ENCODE results near the gene FAM53B.

FAM53B gene

GRCh38 chr10:124741922-124742412, 2.2 kb downstream of the FAM53B start:
- no peak for DNase-seq

GRCh38 chr10:124741281-124741921, 2.8 kb downstream of the FAM53B start:
- peak; percentile 74 for DNase-seq

GRCh38 chr10:124740369-124741280, 3.6 kb downstream of the FAM53B start:
- DNase-seq = no peak

GRCh38 chr10:124739986-124740368, 4.2 kb downstream of the FAM53B start:
- DNase-seq = no peak

- DNase-seq = no peak
These were observed 4.9 kb downstream of the FAM53B start for GRCh38 chr10:124739119-124739921.

- no peak for DNase-seq
These were observed 5.7 kb downstream of the FAM53B start for GRCh38 chr10:124738441-124738840.

GRCh38 chr10:124737708-124738107, 6.5 kb downstream of the FAM53B start:
- DNase-seq = no peak

- no peak for DNase-seq
These were observed 7.0 kb downstream of the FAM53B start for GRCh38 chr10:124737221-124737620.

- no peak for DNase-seq
These were observed 7.6 kb downstream of the FAM53B start for GRCh38 chr10:124736491-124737136.

- DNase-seq = no peak
These were observed 8.5 kb downstream of the FAM53B start for GRCh38 chr10:124735491-124736286.

- DNase-seq = peak; percentile 67
These were observed 9.6 kb downstream of the FAM53B start for GRCh38 chr10:124734311-124735166.

- DNase-seq = no peak
These were observed 10.5 kb downstream of the FAM53B start for GRCh38 chr10:124733571-124734245.

- DNase-seq = peak; percentile 90
These were observed 11.1 kb downstream of the FAM53B start for GRCh38 chr10:124732931-124733570.

- DNase-seq = no peak
These were observed 12.6 kb downstream of the FAM53B start for GRCh38 chr10:124731551-124731950.

GRCh38 chr10:124730790-124731189, 13.4 kb downstream of the FAM53B start:
- DNase-seq = no peak

- DNase-seq = no peak
These were observed 15.1 kb downstream of the FAM53B start for GRCh38 chr10:124728830-124729661.

GRCh38 chr10:124728071-124728829, 15.9 kb downstream of the FAM53B start:
- DNase-seq = no peak
